ENCODE measurements around the gene ZBTB8OS.

DNA sequence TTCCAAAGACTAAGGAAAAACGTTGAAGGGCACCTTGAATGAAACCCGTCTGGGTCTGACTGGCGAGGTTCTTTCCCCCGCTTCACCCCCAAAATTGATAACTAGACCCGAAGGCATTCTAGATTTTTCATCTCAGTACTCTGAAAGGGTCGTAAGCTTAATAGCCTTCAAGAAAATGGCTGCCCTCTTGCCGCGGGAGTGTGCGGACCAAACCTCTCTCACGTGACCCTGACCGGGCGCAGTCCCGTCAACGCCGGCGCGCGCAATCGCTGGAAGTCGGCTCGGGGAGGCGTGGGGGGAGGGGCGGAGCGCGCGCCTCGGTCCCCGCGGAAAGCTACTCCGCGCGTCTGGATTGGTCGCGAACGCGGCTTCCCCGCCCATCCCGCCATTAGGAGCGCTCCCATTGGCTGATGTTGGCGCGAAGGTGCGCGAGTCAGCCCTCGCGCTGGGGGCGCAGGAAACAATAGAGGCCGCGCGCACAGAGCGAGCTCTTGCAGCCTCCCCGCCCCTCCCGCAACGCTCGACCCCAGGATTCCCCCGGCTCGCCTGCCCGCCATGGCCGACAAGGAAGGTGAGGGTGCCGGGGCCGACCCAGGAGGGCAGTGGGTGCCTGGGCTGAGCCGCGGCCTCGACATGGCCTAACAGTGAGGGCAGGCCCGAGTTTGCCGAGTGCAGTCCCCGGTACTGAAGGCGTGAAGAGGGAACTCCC, 556 bp upstream of the ZBTB8OS start, which contains the start of gene RBBP4:
- TF ChIP-seq, protein P1, sequence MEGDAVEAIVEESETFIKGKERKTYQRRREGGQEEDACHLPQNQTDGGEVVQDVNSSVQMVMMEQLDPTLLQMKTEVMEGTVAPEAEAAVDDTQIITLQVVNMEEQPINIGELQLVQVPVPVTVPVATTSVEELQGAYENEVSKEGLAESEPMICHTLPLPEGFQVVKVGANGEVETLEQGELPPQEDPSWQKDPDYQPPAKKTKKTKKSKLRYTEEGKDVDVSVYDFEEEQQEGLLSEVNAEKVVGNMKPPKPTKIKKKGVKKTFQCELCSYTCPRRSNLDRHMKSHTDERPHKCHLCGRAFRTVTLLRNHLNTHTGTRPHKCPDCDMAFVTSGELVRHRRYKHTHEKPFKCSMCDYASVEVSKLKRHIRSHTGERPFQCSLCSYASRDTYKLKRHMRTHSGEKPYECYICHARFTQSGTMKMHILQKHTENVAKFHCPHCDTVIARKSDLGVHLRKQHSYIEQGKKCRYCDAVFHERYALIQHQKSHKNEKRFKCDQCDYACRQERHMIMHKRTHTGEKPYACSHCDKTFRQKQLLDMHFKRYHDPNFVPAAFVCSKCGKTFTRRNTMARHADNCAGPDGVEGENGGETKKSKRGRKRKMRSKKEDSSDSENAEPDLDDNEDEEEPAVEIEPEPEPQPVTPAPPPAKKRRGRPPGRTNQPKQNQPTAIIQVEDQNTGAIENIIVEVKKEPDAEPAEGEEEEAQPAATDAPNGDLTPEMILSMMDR (IDR thresholded peaks at IDR 0.05; ENCODE audit: low read length), result no peak
- TF ChIP-seq EZH2phosphoT487 (IDR thresholded peaks at IDR 0.05; ENCODE audit: low read length) (no peak), EZH2 (optimal IDR thresholded peaks at IDR 0.05; ENCODE audit: low read depth, low read length) (no peak)
